22Rv1 (cell line): ENCODE data around the gene SIGLEC9.

Experiments
- ZFX ChIP-seq: fragments of 450-650 bp; IDR thresholded peaks from 2 replicates; pipeline ENCODE4 v1.6.1; 2017; ENCODE audit warnings: antibody characterized with exemption, borderline replicate concordance
- TF ChIP-seq, protein P1 (sequence below): fragments of 450-650 bp; IDR thresholded peaks from 2 replicates; pipeline ENCODE4 v1.5.1; 2017; ENCODE audit warnings: mild to moderate bottlenecking

DNA sequence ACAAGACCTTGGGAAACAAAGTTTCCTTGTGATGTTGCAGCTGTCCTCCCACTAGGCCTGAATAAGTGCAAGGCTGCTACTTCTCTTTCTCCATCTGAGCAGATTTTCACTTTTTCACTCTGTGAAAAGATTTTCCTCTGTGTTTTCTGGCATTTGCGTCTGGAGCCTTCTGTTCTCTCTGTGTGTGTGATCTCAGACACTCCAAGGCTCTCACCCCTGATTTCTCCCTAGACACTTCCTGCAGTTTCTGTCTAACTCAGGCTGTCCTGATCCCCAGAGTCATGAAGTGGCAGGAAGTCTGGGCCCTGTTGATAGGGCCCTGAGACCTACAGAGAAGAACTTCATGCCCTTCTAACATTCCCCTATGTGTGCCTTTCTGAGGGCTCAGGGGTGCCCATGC, 54.5 kb downstream of the SIGLEC9 start:
- TF ChIP-seq, protein P1, sequence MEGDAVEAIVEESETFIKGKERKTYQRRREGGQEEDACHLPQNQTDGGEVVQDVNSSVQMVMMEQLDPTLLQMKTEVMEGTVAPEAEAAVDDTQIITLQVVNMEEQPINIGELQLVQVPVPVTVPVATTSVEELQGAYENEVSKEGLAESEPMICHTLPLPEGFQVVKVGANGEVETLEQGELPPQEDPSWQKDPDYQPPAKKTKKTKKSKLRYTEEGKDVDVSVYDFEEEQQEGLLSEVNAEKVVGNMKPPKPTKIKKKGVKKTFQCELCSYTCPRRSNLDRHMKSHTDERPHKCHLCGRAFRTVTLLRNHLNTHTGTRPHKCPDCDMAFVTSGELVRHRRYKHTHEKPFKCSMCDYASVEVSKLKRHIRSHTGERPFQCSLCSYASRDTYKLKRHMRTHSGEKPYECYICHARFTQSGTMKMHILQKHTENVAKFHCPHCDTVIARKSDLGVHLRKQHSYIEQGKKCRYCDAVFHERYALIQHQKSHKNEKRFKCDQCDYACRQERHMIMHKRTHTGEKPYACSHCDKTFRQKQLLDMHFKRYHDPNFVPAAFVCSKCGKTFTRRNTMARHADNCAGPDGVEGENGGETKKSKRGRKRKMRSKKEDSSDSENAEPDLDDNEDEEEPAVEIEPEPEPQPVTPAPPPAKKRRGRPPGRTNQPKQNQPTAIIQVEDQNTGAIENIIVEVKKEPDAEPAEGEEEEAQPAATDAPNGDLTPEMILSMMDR: no peak
- TF ChIP-seq ZFX: no peak
